GM12873 (cell line): ENCODE results near the gene HECTD4.

Experiments used
- TF ChIP-seq, protein P1 (sequence below): IDR thresholded peaks from 2 replicates; pipeline ENCODE4 v1.5.1; 2012; ENCODE audit warnings: low read depth, mild to moderate bottlenecking, moderate library complexity, low read length, control low read depth; ENCODE audit not compliant: insufficient read depth; ENCODE audit errors: missing control alignments

HECTD4 gene

DNA sequence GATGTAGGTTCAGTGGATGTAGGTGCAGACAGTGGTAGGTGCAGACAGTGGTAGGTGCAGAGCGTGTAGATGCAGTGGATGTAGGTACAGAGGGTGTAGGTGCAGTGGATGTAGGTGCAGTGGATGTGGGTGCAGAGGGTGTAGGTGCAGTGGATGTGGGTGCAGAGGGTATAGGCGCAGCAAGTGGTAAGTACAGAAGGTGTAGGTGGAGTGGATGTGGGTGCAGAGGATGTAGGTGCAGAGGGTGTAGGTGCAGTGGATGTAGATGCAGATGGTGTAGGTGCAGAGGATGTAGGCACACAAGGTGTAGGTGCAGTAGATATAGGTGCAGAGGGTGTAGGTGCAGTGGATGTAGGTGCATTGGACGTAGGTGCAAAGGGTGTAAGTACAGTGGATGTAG is 86.0 kb downstream of the HECTD4 start:
- TF ChIP-seq, protein P1, sequence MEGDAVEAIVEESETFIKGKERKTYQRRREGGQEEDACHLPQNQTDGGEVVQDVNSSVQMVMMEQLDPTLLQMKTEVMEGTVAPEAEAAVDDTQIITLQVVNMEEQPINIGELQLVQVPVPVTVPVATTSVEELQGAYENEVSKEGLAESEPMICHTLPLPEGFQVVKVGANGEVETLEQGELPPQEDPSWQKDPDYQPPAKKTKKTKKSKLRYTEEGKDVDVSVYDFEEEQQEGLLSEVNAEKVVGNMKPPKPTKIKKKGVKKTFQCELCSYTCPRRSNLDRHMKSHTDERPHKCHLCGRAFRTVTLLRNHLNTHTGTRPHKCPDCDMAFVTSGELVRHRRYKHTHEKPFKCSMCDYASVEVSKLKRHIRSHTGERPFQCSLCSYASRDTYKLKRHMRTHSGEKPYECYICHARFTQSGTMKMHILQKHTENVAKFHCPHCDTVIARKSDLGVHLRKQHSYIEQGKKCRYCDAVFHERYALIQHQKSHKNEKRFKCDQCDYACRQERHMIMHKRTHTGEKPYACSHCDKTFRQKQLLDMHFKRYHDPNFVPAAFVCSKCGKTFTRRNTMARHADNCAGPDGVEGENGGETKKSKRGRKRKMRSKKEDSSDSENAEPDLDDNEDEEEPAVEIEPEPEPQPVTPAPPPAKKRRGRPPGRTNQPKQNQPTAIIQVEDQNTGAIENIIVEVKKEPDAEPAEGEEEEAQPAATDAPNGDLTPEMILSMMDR: no peak

DNA sequence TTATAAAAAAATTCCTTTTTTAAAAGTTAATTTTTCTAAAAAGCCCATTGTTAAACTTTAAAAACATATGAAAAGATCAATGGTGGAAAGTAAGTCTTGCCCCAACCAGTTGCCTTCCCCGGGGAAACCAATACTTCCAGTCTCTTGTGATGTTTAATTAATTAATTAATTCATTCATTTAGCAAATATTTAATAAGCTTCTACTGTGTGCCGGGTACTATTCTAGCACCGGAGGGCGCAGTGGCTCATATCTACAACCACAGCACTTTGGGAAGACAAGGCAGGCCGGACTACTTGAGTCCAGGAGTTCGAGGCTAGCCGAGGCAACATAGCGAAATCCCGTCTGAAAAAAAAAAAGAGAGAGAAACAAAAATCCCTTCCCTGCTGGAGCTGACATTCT is 87.4 kb downstream of the HECTD4 start:
- TF ChIP-seq, protein P1: no peak

DNA sequence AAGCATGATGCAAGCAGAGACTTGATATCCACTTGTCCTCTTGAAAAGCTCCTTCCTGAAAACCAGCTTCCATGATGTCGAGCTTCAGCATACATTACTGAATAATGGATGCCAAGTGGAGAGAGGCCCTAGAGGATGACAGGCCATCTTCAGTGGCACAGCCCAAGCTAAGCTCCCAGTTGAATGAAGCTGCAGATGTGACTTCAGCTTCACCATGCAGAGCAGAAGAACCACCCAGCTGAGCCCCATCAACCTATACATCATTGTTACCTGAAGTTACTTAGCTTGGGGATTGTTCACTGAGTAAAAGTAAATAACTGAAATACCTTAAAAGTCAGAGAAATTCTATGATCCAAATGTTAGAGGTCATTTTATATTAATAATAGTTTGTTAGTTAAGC is 93.6 kb downstream of the HECTD4 start:
- TF ChIP-seq, protein P1: no peak

DNA sequence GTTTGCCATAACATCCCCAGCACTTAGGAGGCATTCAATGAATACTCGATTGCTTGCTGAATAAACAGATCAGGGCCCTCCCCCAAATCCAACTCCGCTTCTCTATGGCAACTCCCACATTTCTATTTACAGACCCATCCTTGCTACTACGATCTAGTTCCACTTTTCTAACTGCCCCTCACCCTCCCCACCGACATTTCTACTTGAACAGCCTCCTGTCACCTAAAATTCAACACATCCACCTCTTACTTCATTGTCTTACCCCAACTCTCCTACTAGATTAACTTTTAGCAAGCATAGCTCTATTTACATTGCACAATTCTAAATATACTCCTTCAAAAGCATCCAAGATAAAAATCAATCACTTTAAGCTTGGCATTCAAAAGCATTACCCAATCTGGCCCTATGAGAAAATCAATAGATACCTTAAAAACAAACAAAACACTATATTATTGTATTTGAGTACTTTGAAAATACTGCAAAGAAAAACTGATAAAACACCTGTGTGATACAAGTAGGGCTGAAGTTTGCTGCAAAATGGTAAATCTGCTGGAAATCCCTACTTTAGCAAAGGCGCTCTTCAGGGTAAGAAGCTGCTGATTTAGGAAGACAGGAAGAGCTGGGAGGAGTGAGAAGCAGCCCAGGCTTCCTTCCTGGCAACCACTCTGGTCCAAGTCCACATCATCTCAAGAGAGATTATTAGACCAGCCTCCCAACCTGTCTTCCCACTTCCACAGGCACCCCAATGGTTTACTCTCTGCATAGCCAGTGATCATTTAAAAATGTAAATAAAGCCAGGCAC is 96.4 kb downstream of the HECTD4 start:
- TF ChIP-seq, protein P1: no peak

DNA sequence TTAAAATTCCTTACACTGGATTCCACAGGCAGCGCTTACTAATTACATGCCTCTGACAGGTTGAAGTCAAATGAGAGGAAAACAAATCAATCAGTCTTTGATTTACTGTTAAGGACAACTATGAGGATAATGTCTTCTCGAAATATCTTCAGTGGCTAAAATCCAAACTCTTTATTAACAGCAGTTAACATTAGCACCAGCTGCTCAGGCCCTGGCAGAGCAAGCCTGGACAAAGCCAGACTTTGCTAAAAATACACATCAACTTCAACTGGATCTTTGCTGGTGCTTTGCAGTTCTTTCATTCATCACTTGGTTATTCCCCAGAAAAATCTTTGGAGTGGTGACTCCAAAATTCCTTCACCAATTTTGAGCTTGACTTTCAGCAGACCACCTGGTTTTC is 98.7 kb downstream of the HECTD4 start:
- TF ChIP-seq, protein P1: no peak

DNA sequence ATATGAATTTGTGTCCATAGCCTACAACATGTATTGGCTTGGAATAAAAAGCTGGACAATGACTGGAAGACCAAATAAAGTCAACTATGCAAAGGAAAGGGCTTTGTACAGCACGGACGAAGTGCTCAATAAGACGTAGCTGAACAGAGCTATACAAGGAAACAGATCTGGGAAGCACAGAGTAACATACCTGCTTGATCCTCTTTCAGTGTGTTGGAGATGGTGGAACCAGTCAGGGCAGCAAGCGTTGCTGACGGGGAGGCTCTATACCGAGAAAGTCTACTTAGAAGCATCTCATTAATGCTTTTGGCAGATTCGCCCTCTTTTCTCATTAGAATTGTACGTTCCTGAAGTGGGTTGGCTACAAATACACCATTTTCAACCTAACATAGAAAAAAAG is 99.3 kb downstream of the HECTD4 start:
- TF ChIP-seq, protein P1: no peak

DNA sequence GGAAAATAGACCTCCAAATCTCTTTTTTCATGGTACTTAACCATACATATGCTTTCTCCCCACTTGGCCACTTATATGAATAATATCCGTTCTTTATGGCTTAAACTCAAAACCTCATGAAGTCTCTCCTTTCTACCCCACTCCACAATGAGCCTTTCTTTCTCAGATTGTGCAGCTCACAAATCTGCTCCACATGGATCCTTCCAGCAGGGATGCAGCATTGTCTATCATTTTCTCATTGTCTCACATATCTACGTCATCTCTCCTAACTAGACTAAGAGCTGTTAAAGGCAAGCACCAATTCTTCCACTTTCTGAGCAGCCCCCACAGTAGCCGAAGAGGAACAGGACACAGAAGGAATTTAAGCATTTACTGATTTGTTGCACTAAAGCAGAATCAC is 106.4 kb downstream of the HECTD4 start:
- TF ChIP-seq, protein P1: no peak

DNA sequence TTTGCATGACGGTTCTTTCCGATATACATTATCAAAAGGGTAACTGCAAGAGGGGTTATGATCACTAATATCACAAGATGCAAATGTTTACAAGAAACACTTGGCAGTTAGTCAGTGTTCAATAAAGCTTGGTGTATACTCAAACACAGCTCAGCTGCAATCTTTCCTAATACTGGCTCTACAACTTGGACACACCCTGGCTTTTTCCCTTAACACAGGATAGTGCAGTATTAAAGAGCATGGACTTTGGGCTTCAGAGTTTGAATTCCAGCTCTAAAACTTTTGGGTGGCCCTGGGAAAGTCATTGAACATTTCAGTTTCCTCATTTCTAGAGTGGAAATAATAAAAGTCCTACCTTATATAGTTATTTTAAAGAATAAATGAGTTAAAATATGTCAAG is 107.0 kb downstream of the HECTD4 start:
- TF ChIP-seq, protein P1: no peak
